HG03457 (cell line): ENCODE data around the gene ABCA4.

Experiments
- ATAC-seq: cut with Tn5 transposase; IDR thresholded peaks from one replicate; pipeline ENCODE4 v1.9.1; 2021; ENCODE audit warnings: moderate number of reproducible peaks; ENCODE audit not compliant: unreplicated experiment

Gene ABCA4

DNA sequence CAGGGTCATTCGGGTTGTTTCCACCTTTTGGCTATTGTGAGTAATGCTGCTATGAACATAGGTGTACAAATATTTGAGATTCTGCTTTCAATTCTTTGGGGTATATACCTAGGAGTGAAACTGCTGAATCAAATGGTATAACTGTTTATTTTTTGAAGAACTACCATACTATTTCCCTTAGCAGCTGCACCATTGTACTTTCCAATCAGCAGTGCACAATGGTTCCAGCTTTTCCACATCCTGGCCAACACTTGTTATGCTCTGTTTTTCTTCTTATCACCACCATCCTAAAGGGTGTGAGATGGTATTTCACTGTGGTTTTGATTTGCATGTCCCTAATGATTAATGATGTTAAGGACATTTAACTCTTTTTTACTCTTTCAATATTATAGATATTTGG is 3.6 kb upstream of the ABCA4 start:
- ATAC-seq: no peak

DNA sequence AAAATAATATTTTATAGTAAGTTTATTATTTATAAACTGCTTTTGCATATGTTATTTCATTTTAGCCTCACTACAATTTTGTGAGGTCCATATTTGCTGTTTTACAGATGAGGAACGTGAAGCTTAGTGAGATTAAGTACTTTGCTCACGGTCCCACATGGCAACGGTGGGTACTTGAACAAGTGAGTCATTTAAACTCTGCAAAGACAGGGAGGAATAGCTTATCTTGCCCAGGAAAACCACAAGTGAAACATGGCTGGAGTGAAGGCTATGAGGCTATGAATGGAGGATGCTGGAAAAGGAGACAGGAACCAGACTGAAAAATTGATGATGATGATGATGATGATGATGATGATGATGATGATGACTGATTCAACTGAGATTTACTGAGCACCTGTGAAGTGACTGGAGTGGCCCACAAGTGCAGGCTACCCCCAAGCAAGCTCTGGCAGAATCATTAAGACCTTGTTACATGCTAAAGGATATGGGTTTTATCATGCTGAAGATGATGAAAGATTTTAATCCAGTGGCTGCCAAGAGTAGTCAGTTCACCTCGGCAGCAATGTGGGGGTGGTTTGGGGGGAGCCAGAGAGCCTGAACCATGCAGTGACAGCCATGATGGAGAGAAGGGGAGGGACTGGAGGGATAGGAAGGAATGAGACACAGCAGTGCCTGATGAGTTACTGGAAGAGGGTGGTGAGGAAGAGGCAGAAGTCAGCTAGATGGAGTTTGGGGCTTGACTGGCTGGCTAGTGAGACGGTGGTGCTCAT is 1.4 kb upstream of the ABCA4 start:
- no peak for ATAC-seq

DNA sequence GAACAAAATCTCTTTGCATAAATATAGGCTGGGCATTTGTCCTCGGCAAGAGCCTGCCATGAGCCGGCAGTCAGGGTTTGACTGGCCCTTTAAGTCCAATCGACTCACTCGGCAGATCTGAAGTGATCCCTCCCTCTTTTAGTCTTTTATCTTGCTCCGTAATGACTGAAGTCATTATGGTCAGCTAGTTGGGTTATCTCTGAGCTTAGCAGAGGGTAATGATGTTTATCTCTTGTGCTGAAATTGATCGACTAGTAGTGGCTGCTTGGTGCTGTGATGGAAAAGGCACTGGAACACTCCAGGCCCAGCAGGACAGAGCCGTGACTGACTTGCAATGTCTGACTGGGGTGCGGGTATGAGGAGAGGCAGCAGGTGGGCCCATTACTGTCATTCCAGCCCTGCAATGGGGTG is 468 bp upstream of the ABCA4 start:
- ATAC-seq: no peak

DNA sequence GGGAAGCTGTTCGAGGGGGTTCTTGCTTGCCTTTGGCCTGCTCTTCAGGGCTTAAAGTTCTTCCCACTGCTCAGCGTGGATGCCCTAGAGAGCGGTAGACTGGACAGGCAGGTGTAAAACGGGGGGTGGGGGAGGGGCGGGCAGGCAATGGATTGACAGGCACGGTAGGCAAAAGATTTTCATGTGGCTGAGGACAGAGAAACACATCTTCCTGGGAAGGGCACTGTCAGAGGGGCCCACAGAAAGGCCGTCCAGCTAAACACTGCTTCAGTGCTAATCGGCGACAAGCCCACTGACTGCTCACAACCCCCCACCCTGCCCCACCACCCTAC is 412 bp downstream of the ABCA4 start:
- no peak for ATAC-seq

DNA sequence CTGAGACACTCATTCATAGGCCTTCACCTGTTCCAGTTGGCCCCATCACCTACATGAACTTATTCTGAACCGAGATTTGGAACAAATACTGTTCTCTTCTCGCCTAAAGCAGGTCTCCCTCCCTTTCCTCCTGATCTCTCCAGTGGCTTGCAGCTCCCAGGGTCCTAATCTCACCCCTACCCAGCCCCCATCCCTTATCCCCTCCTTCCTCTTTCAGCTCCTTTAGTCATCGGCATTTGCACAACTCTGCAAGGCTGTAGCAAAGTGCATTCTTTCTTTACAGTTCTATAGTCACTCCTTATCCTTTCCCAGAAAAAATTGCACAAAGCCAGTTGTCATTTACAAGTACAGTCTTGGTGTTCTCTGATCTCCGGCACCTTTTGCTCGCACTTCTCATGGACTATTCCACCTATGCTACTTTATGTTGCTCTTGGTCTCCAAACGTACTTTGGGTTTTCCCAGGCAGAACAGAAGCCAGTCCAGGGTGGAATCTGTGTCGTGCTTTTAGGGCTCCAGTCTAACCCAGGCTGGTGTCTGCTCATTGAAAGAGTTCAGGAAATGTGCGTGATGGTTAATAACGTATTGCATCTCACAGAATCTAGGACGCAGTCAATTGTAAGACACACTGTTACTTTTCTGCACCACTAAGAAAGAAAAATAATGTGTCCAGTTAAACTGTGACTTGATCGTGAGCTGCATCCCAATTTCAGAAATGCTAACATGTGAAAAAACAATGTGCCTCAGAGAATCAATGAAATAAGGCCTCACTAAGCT is 965 bp downstream of the ABCA4 start:
- ATAC-seq: no peak

DNA sequence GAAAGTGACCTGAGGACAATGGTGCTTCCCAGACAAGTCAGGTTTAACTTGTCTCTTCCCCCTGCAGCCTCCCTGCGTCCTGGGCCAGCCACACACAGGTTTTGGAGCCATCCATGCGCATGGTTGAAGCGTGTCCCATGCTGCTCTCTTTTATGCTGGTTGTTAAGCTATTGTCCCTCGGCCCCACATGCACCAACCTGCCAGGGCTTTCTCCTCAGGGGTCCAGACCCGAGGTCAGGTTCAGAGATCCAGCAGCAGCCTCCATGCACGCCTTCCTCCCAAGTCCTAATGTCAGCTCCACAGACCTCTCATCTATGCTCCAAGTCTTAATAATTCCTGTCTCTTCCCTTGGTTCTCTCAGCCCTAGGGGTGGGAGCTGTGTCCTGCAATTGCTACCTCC is 1.6 kb downstream of the ABCA4 start:
- ATAC-seq: no peak

DNA sequence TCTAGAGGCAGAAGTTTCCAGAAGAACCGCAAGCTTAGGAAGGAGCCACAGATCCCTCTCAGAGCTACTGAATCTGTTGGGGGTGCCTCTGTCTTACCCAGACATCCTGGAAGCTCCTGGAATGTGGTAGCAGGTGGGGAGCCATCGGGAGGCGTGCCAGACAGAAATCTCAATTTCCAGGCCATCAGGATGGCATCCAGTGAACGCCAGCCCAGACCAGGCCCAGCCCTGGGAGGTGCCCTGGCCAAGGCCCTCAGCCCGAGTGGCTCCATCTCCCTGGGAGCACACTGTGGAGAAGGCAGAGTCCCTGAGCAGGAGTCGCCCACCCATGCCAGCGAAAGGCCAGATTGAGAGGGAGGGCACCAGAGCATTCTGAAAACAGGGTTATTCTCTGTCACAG is 2.5 kb downstream of the ABCA4 start:
- ATAC-seq: no peak

DNA sequence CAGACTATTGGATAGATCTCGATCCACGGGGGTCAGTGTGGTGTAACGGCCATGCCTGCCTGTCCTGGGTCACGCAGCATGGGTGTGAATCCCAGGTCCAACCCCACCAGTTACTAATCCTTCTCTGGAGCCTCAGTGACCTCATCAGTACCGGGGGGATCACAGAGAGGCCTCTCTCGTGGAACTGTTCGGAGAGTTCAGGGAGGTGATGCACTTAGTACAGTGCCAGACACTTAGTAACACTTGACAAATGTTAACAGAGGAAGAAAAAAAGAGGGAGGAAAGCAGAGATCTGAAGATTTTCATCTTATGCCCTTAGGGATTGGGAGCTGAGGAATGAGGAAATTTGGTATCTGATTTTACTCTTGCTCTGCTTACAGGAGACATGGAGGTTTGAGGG is 2.9 kb downstream of the ABCA4 start:
- ATAC-seq: no peak

DNA sequence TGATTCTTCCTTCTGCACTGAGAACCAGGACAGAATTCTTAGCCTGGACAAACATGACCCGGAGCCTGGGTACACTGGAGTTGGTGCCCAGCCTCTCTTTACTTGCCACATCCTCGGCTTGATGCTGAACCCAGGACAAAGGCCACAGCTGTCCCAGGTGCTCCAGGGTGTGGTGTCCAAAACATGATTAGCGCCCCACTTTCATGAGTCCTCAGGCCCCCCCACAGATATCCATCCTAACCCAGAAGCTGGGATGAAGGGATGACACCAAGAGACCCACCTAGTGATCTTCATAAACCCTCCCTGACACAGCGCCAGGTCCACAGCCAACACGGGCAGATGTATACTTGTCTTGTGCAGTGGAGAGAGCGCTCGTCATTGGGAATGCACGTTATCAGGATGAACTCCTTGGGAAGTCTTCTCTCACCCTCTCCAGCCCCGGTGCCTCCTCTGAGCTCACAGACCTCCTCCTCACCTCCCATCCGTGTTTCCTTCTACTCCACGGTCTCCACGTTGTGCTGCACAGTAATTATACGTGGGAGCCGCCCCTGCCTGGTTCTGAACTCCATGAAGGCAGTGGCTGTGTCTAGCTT is 3.6 kb downstream of the ABCA4 start:
- no peak for ATAC-seq

DNA sequence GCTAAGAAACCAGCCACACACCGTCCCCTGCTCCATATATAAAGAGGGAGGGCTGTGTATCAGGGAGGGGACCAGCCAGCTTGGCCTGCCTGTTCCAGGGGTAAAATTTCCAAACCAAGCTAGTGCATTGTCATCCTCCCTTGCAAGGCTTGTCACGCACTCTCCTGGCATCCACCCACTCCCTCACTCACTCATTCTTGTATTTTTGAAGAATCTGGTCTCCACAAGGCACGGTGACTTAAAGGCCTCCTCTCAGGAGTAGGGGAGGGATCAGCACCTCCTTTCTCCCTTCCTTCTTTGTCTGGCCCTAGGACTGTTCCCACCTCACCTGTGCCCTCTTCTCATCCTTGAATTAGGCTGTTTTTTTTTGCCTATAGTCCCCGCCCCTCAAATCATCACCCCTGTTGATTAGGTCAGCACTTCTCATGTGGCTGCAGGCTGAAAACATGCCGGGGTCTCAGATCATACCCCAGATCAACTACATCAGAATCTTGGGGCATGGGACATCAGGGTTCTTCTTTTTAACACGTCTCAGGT is 5.0 kb downstream of the ABCA4 start:
- no peak for ATAC-seq

DNA sequence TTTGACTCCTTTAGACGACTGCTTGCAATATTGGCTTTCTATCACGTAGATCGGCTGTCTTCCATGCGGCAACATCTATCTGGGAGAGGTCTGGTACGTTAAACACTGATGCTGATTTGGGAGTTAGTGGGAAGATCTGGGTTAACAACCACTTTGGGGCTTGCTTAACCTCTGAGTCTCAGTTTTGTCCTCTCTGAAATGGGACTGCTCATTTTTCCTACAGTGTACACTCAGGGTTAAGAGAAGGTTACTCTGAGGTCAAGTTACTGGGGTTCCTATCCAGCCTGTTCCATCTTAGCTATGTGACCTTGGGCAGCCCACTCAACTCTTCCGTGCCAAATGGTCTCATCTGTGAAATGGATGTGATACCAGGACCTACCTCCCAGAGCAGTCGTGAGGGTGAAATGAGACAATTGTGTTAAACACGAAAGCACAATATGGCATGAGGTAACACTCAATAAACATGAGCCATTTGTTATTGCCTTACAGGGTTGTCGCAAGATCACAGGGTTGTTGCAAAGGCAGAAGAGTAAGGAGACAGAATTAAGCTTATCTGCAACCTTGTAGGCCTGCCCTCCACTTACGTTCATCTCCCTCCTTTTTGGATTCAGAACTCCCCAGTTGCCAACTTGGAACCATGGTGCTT is 5.6 kb downstream of the ABCA4 start:
- ATAC-seq: no peak

DNA sequence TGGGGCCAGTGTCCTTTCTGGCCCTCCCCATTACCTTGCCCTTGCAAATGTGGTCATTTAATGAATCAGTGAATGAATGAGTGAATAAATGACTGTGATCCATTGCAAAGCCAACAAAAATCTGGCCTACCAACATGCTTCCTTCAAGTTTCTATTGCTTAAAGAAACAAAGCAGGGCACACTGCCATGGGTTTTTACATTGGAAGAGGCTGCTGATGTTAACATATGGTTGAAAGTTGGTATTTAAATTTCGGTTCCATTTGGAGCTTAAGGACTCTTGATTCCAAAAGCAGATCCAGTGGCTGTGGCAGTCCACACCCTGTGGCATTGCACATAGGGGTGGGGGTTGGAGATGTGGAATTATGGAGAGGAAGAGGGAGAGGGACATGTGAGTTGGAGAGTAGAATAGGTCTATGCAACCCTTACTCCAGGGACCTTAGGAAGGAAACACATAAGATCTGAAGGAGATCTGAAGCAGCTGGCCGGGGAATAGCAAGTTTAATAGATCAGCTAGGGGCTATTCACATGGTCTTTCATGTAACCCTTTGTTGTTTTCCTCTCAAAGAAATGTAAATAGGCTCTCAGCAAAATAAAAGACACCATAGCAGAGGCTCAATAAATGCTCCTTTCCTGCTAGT is 7.2 kb downstream of the ABCA4 start:
- no peak for ATAC-seq

DNA sequence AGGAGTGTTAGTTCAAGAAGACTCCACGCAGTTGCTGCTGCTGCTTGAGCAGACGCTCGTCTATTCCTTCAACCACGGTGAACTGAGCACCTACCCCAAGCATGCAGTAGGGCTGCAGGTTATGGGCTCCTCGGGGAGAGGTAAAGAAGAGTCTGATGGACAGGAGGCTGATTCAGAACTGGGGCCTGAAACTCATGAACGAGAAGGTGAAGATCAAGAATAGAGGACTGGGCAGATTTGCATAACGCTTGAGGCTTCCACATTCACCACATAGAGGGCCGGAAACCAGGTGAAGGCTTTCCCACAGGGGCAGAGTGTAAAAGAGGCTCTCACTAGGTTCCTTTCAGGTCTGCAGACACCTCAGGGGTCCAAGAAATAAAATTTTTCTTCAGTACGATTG is 9.1 kb downstream of the ABCA4 start:
- no peak for ATAC-seq

DNA sequence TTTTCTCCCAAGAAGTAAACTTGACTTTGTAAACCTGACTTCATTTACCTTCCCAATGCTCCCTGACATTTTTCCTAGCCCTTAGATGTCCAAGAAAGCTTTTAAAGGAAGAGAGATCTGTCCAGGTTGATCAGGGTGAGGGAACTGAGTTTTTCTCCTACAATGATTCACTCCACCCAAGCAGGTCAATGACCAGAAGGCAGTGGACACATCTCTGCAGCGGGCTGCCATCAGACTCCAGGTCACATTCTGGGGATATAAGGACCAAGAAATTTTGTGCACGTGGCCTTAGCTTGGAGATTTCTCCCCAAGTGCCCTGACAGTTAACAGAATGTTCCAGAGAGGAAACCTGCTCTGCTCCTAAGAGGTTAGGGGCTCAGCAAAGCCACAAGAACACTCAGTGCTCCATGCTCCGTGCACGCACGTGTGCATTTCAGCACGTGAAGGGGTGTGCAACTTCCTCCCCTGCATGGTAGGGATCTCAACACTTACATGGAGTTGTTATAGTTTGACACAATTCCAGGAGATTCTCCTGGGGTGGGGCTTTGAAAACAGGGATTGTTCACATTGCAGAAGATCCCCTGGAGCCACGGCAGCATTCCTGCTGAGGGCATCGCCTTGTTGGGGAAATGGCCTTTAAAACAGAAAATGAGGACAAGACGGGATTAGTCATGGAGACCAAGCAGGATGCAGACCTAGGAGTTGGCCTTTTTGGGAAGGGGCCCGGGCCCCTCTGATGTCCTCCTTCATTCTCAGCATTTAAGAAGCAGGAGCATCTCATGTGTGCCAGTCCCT is 9.8 kb downstream of the ABCA4 start:
- ATAC-seq: no peak

DNA sequence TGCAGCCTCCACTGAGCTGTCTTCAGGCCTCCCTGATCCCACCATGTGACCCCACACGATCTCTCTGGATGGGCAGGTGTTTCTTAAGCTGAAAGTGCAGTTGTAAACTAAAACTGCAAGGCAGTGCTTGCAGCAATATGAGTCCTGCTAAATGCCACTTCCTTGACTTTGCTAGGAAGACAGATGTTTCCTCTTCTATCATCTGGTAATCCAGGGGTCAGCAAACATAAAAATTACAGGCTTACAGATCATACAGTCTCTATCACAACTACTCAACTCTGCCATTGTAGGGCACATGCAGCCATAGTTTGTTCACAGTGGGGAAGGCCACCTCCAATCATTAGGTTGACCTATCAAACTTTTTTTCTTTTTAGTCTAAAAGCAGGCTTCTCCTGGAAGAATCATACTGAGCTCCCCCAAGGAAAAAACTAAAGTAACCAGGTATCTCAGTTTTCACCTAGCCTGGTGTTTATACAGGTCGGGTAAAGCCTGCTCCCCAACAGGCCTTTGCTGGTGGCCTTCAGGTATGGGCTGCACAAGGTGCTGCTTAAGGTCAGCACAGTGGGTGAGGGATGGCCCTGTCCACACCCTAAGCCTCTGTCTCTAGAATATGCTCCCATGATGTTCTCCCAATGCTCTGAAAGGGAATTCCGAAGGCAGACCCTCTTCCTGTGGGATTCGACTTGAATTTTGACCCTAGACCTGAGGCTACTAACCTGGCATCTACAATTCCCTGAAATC is 10.8 kb downstream of the ABCA4 start:
- no peak for ATAC-seq

DNA sequence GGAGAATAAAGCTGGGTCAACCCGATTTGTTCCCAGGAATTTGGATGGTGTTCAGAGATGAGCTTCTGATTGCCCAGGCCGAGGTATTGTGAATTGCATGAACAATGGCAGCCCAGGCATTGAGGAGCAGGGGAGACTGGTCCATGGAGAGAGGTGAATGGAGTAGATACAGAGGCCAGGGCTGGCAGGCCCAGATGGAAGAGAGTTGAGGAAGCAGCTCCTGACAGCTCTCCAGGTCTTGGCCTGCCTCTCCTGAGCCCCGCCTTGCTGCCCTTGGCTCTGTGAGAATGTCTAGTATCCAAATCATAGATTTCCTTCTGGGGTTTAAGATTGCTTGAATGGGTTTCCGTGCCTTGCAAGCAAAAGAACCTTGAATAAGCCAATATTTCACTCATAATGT is 11.5 kb downstream of the ABCA4 start:
- no peak for ATAC-seq

DNA sequence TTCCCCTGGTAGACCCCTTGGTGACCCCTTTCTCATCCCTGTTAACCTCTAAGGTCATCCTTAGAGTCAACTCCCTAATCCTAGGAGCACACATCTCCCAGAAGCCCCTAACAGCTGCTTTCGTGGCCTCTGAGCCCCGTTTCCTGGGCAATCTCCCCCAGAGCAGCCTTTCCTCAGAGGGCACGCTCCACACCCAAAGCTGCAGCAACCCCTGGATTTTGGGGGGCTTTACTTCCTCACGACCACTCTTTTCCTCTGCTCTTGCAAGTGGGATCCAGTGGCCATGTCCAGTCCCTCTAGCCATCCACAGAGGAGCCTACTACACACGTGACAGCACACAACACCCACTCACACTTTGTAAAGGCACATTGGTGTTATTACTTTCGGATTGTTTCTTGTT is 13.8 kb downstream of the ABCA4 start:
- ATAC-seq: no peak

DNA sequence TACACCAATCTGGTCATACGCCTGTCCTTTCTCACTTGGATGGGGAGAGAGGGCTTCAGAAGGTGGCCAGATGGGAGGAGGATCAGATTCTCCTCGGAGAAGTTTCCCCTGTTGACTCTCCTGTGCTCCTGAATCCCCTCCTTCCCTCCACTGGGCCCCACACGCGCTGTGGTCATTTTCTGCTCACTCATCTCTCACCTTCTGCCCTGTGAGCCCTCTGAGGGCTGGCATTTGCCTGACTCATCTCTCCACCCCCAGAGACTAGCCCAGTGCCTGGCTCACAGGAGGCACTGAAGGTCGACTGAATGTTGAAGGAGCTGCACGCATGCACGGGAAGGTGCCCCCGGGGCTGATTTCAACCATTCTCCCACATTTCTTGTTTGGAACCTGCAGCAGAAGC is 14.2 kb downstream of the ABCA4 start:
- no peak for ATAC-seq

DNA sequence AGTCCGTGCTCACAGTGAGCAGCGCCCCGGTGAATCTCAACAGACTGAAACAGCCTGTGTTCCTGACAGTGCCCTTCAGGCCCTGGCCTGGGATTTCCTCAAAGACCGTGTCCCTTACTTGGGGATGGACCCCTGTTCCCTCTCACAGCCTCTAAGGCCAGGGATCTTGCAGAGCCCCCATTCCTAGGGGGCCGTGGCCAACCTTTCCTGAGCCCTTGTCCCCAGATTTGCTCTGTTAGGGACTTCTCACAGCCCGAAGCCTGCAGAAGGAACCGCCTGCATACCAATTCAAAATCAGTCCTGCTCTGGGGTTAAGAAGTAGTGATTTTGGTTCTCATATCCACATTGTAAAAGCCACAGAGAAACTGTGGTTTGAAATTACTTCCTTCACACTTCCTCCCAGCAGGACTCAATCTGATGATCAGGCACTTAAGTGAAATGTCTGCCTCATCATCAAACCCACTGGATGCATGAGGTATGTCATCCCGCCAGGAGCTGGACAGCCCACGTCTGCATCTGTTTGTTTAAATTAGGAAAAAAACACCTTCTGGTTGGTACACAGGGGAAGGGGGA is 14.9 kb downstream of the ABCA4 start:
- ATAC-seq: no peak
